ENCODE measurements around the gene TCERG1. TPM values are rescaled to one million over a fixed set of nuclear protein-coding genes. Genes with fewer than 3 reads are reported as not detected.

The TCERG1 gene
- polyA plus RNA-seq, 1 of the 3 experiments (the other 2 are of a cell fraction): 38.5 TPM

GRCh38 chr5:146538432-146538831, 91.3 kb downstream of the TCERG1 start:
- TF ChIP-seq ELF1 (IDR thresholded peaks at IDR 0.05): no peak
- TF ChIP-seq JUND (IDR thresholded peaks at IDR 0.05): no peak
- TF ChIP-seq RAD21 (IDR thresholded peaks at IDR 0.05; ENCODE audit: low read length): no peak
- no peak for TF ChIP-seq GABPA (IDR thresholded peaks at IDR 0.05; ENCODE audit: low read depth)
- POLR2A ChIA-PET: no interaction called here
- Histone ChIP-seq H3K36me3 (replicated peaks in 1 of 2; ENCODE audit: control insufficient read depth in 1 of 2, insufficient read depth in 2 of 2, low read length in 1 of 2) (no peaks in the 10 kb centered on the region), H3K9ac (no peak overlapping the region), H3K79me2 (ENCODE audit: insufficient read depth) (no peaks in the 10 kb centered on the region), H3F3A (replicated peaks; ENCODE audit: insufficient read depth) (no peaks in the 10 kb centered on the region), H3K4me1 (ENCODE audit: control insufficient read depth in 1 of 2, insufficient read depth in 2 of 2, low read depth in 1 of 2, low read length in 1 of 2) (no peaks in the 10 kb centered on the region; a peak in 1 of 4 replicates), H2AFZ (ENCODE audit: low read depth) (no peak overlapping the region), H3K27me3 (ENCODE audit: insufficient read depth) (no peaks in the 10 kb centered on the region), H3K9me2 (no peaks in the 10 kb centered on the region), H3K4me2 (no peak overlapping the region), H3K27ac (ENCODE audit: low read depth in 2 of 2, low read length in 1 of 2) (no peak overlapping the region), H3K4me3 (ENCODE audit: low read depth in 2 of 2, low read length in 1 of 2) (no peak overlapping the region), H3K9me3 (no peaks in the 10 kb centered on the region), H4K20me1 (ENCODE audit: insufficient read depth) (no peaks in the 10 kb centered on the region)
- WGBS (ENCODE audit: low lambda C conversion rate): 89% methylated on average over 3 of the region's 3 CpGs
- DNase-seq: no peak
- CTCF ChIA-PET: interaction anchor here (1.0 to 6.6 kb wide), 4 partner anchors 421 to 1040 kb away, joined by 3 to 176 read pairs (median 66); no protein-coding TSS in a partner anchor

DNA sequence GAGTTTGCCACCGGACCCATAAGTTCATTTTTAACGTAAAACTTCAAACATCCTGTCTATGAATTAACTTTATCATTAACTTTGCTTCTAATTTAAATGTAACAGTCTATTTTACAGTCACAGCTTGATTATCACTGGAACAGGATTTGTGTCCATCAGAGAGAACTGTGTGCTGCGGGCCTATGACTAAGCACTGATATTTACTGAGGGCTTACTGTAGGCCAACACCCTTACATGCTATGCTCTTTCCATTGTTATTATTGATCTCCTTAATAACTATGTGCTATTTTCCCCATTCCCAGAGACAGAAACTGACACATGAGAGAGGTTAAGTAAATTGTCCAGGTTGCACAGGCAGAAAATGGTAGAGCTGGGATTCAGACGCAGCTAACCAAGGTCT, 92.8 kb downstream of the TCERG1 start:
- H3K79me2 ChIP-seq (ENCODE audit: insufficient read depth): no peaks in the 10 kb centered on the region
- DNase-seq: no peak
- no peaks in the 10 kb centered on the region for H3F3A ChIP-seq (replicated peaks; ENCODE audit: insufficient read depth)
- H3K27me3 ChIP-seq (ENCODE audit: insufficient read depth): no peaks in the 10 kb centered on the region
- H3K4me3 ChIP-seq (ENCODE audit: low read depth in 2 of 2, low read length in 1 of 2): no peak overlapping the region
- ChIA-PET POLR2A (no interaction called here), CTCF (interaction anchor here (0.8 to 6.6 kb wide), 5 partner anchors 7 to 650 kb away, joined by 3 to 176 read pairs (median 53); no protein-coding TSS in a partner anchor)
- no peak overlapping the region for H3K27ac ChIP-seq (ENCODE audit: low read depth in 2 of 2, low read length in 1 of 2)
- H3K9me2 ChIP-seq: no peaks in the 10 kb centered on the region
- 88% methylated on average over 4 of the region's 4 CpGs for WGBS (ENCODE audit: low lambda C conversion rate)
- no peaks in the 10 kb centered on the region for H3K36me3 ChIP-seq (replicated peaks in 1 of 2; ENCODE audit: control insufficient read depth in 1 of 2, insufficient read depth in 2 of 2, low read length in 1 of 2)
- H3K4me1 ChIP-seq (ENCODE audit: control insufficient read depth in 1 of 2, insufficient read depth in 2 of 2, low read depth in 1 of 2, low read length in 1 of 2): no peaks in the 10 kb centered on the region; a peak in 1 of 4 replicates
- H3K9me3 ChIP-seq: no peaks in the 10 kb centered on the region
- H4K20me1 ChIP-seq (ENCODE audit: insufficient read depth): no peaks in the 10 kb centered on the region
- H3K4me2 ChIP-seq: no peak overlapping the region
- H2AFZ ChIP-seq (ENCODE audit: low read depth): no peak overlapping the region
- H3K9ac ChIP-seq: no peak overlapping the region
- no peak for TF ChIP-seq MEF2A (IDR thresholded peaks at IDR 0.05; ENCODE audit: borderline replicate concordance, low read depth)
- no peak for TF ChIP-seq CHD2 (IDR thresholded peaks at IDR 0.05; ENCODE audit: low read length, partially characterized antibody)
- TF ChIP-seq MXI1 (IDR thresholded peaks at IDR 0.05; ENCODE audit: low read depth, low read length): no peak
- TF ChIP-seq, protein P1, sequence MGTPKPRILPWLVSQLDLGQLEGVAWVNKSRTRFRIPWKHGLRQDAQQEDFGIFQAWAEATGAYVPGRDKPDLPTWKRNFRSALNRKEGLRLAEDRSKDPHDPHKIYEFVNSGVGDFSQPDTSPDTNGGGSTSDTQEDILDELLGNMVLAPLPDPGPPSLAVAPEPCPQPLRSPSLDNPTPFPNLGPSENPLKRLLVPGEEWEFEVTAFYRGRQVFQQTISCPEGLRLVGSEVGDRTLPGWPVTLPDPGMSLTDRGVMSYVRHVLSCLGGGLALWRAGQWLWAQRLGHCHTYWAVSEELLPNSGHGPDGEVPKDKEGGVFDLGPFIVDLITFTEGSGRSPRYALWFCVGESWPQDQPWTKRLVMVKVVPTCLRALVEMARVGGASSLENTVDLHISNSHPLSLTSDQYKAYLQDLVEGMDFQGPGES (IDR thresholded peaks at IDR 0.05; ENCODE audit: low read depth, low read length): no peak
- TF ChIP-seq NRF1 (IDR thresholded peaks at IDR 0.05; ENCODE audit: low read depth, low read length): no peak
- no peak for TF ChIP-seq CTCF (IDR thresholded peaks at IDR 0.05)
- no peak for TF ChIP-seq PBX3 (IDR thresholded peaks at IDR 0.05)
- TF ChIP-seq POLR2AphosphoS5 (IDR thresholded peaks at IDR 0.05; ENCODE audit: low read depth, low read length): no peak
- TF ChIP-seq RAD21 (IDR thresholded peaks at IDR 0.05; ENCODE audit: low read length): no peak
- TF ChIP-seq, protein P2, sequence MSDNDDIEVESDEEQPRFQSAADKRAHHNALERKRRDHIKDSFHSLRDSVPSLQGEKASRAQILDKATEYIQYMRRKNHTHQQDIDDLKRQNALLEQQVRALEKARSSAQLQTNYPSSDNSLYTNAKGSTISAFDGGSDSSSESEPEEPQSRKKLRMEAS (IDR thresholded peaks at IDR 0.05; ENCODE audit: low read depth): no peak
- no peak for TF ChIP-seq RXRA (IDR thresholded peaks at IDR 0.05; ENCODE audit: borderline replicate concordance, low read depth)
- TF ChIP-seq REST (IDR thresholded peaks at IDR 0.05; ENCODE audit: low read depth, low read length): no peak
- no peak for TF ChIP-seq USF1 (IDR thresholded peaks at IDR 0.05; ENCODE audit: borderline replicate concordance, low read depth)
- no peak for TF ChIP-seq FOXM1 (IDR thresholded peaks at IDR 0.05; ENCODE audit: low read depth)
- no peak for TF ChIP-seq JUND (IDR thresholded peaks at IDR 0.05)
- no peak for TF ChIP-seq TEAD4 (IDR thresholded peaks at IDR 0.05; ENCODE audit: borderline replicate concordance, insufficient read depth)
- no peak for TF ChIP-seq YY1 (IDR thresholded peaks at IDR 0.05; ENCODE audit: low read depth)
- TF ChIP-seq NFIC (IDR thresholded peaks at IDR 0.05; ENCODE audit: borderline replicate concordance): no peak

Measured in SK-N-SH (cell line).